HL-60 (cell line): Measurements from ENCODE around the gene KLC4.

Source experiments
- DNase-seq, 2 experiments: peaks; one replicate each; pipeline ENCODE4 v3.0.0-alpha.2; 2010 to 2020; ENCODE audit warnings: low read depth in 1 of 2, low spot score in 1 of 2
- H3K27ac ChIP-seq: fragments of 250-450 bp; sonication (Bioruptor Pico); replicated peaks from 2 replicates; pipeline ENCODE4 v1.5.1; 2020; ENCODE audit warnings: mild to moderate bottlenecking, moderate library complexity
- H3K27me3 ChIP-seq: fragments of 250-450 bp; sonication (Bioruptor Pico); 2 replicates; pipeline ENCODE4 v1.5.1; 2021; ENCODE audit warnings: mild to moderate bottlenecking, moderate library complexity; ENCODE audit not compliant: insufficient read depth, poor library complexity, severe bottlenecking
- H3K4me3 ChIP-seq: replicated peaks from 2 replicates; pipeline ENCODE4 v1.5.1; 2011; ENCODE audit warnings: mild to moderate bottlenecking, control low read depth, low read length; ENCODE audit not compliant: insufficient read depth
- GABPA ChIP-seq: IDR thresholded peaks from 2 replicates; pipeline ENCODE4 v1.6.1; 2012; ENCODE audit warnings: low read depth
- POLR2AphosphoS5 ChIP-seq: IDR thresholded peaks from 2 replicates; pipeline ENCODE4 v1.6.1; 2012; ENCODE audit warnings: low read depth
- SPI1 ChIP-seq: IDR thresholded peaks from 2 replicates; pipeline ENCODE4 v1.6.1; 2012; ENCODE audit warnings: low read depth, mild to moderate bottlenecking, borderline replicate concordance
- TF ChIP-seq, protein P1 (sequence below): IDR thresholded peaks from 2 replicates; pipeline ENCODE4 v1.6.1; 2012; ENCODE audit warnings: low read depth; ENCODE audit not compliant: insufficient replicate concordance
- TF ChIP-seq, protein P2 (sequence below): IDR thresholded peaks from one replicate; pipeline ENCODE4 v1.5.1; 2011; ENCODE audit warnings: low read length, control low read depth, inconsistent platforms; ENCODE audit not compliant: insufficient read depth

KLC4 gene

DNA sequence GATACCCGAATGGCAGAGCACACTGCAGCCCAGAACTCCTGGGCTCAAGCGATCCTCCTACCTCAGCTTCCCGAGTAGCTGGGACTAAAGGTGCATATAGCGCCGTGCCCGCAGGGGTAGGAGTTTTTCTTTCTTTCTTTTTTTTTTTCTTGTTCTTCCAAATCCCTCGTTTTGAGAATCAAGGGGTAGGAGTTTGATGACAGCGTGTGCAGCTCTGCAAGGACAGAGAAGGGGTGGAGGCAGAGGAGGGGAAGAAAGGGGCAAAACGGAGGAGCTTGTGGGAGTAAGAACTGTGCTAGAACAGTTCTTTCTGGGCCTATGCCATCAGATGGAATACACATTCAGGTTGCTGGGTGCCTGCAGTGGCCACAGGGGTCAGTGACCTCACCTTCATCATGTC, 22.7 kb upstream of the KLC4 start:
- H3K4me3 ChIP-seq, result no peak overlapping the region
- no peak for DNase-seq
- no peak overlapping the region for H3K27ac ChIP-seq
- no peaks in the 10 kb centered on the region for H3K27me3 ChIP-seq
- no peak for TF ChIP-seq POLR2AphosphoS5
- TF ChIP-seq, protein P1, sequence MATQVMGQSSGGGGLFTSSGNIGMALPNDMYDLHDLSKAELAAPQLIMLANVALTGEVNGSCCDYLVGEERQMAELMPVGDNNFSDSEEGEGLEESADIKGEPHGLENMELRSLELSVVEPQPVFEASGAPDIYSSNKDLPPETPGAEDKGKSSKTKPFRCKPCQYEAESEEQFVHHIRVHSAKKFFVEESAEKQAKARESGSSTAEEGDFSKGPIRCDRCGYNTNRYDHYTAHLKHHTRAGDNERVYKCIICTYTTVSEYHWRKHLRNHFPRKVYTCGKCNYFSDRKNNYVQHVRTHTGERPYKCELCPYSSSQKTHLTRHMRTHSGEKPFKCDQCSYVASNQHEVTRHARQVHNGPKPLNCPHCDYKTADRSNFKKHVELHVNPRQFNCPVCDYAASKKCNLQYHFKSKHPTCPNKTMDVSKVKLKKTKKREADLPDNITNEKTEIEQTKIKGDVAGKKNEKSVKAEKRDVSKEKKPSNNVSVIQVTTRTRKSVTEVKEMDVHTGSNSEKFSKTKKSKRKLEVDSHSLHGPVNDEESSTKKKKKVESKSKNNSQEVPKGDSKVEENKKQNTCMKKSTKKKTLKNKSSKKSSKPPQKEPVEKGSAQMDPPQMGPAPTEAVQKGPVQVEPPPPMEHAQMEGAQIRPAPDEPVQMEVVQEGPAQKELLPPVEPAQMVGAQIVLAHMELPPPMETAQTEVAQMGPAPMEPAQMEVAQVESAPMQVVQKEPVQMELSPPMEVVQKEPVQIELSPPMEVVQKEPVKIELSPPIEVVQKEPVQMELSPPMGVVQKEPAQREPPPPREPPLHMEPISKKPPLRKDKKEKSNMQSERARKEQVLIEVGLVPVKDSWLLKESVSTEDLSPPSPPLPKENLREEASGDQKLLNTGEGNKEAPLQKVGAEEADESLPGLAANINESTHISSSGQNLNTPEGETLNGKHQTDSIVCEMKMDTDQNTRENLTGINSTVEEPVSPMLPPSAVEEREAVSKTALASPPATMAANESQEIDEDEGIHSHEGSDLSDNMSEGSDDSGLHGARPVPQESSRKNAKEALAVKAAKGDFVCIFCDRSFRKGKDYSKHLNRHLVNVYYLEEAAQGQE, result no peak
- TF ChIP-seq GABPA, result no peak
- TF ChIP-seq, protein P2, sequence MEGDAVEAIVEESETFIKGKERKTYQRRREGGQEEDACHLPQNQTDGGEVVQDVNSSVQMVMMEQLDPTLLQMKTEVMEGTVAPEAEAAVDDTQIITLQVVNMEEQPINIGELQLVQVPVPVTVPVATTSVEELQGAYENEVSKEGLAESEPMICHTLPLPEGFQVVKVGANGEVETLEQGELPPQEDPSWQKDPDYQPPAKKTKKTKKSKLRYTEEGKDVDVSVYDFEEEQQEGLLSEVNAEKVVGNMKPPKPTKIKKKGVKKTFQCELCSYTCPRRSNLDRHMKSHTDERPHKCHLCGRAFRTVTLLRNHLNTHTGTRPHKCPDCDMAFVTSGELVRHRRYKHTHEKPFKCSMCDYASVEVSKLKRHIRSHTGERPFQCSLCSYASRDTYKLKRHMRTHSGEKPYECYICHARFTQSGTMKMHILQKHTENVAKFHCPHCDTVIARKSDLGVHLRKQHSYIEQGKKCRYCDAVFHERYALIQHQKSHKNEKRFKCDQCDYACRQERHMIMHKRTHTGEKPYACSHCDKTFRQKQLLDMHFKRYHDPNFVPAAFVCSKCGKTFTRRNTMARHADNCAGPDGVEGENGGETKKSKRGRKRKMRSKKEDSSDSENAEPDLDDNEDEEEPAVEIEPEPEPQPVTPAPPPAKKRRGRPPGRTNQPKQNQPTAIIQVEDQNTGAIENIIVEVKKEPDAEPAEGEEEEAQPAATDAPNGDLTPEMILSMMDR, result no peak
- TF ChIP-seq SPI1, result no peak

DNA sequence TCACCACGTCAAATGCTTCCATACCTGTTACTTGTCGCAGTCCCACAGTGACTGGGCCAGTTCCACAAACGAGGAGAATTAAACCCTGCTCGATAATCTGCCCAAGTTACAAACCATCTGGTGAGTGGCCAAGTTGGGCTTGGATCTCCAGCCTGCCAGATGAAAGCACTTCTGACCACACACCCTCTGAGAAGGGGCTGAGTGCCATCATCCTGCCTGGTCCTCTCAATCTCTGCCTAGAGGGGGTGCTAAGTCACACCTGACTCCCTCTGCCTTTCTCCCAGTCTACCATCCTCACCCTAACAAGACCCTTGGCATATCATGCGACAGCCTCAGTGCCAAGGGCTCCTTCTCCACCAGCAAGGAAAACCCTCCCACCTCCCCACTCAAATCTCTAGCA, 22.2 kb upstream of the KLC4 start:
- TF ChIP-seq SPI1 (no peak), GABPA (no peak), POLR2AphosphoS5 (no peak)
- TF ChIP-seq, protein P2, result no peak
- TF ChIP-seq, protein P1, result no peak
- no peak overlapping the region for H3K27ac ChIP-seq
- H3K4me3 ChIP-seq, result no peak overlapping the region
- DNase-seq, result no peak
- no peaks in the 10 kb centered on the region for H3K27me3 ChIP-seq

DNA sequence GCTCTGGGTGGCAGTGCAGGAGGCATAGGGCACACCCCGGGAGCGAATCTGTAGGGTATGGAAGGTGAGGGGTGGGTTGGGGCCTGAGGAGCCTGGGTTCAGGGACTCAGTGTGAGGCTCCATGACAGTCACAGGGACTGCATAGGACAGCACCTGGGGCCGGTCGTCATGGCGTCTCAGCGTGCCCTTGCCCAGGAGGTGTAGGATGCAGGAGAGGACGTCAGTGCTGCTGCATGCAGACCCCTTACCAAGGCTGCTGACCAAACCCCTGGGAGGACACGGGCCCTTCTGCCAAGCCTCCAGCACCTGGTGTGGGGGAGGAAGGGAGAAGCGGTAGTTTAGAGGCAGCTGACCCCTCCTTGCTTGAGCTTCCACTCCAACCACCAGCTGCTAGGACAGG, 21.7 kb upstream of the KLC4 start:
- no peak overlapping the region for H3K27ac ChIP-seq
- DNase-seq, result no peak
- H3K27me3 ChIP-seq, result no peaks in the 10 kb centered on the region
- TF ChIP-seq, protein P1, result no peak
- TF ChIP-seq SPI1 (no peak), GABPA (no peak)
- TF ChIP-seq, protein P2, result no peak
- H3K4me3 ChIP-seq, result no peak overlapping the region
